GM18907 (cell line): ENCODE data around the gene PPP1R7.
"Not testable (repeated sequence)": the region's sequence is repeated elsewhere in the genome, so short reads cannot be mapped to it uniquely, and the experiment has no call there.

Experiments
- ATAC-seq: cut with Tn5 transposase; IDR thresholded peaks from one replicate; pipeline ENCODE4 v1.9.1; 2021; ENCODE audit warnings: mild to moderate bottlenecking, moderate library complexity; ENCODE audit not compliant: unreplicated experiment

PPP1R7 gene

DNA sequence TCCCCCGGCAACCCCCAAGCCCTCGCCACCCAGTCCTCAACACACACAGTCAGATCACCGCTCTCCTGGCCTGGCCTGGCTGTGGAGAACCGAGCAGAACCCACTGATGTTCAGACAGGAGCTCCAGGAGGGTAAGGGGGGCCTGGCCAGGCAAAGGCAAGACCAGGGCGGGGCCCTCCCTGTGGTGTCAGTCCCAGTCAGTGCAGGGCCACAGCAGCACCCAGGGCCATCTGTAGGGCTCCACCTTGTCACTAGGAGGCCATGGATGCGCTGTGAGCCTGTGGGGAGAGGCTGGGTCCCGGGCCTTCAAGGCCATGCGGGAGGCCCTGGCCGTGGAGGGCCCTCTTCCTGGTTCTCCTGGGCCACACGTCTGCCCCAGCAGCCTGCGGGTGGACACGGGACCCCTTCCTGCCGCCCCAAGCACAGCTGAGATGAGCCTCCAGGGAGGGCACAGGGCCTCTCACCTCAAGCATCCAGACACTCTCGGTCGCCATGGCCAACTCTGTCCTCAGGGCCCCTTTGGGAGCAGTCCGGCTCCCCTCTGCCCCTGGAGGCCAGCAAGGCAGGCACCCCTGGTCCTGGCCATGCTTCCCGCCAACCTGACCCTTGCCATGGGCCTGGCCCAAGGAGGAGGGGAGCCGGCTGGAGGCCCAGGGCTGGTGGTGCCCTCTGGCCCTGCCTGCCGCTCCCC lies 40.2 kb downstream of the PPP1R7 start:
- ATAC-seq: no peak

DNA sequence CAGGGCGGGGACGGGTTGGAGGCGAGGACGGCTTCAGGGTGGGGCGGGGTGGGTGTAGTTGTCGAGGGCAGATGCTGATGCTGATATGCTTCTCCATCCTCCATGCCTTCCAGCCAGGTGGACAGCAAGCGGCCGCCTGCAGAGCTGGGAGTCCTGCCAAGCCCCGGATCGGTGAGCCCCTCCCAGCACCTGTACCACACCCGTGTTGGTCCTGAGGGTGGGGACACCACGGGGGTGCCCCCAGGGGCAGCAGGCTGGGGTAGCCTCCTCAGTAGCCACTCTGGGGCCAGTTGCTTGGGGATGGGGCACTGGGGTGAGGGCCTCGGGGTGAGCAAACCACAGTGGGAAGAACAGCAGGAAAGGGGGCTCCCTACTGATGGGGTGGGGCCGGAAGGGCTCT lies 40.8 kb downstream of the PPP1R7 start:
- ATAC-seq: no peak

DNA sequence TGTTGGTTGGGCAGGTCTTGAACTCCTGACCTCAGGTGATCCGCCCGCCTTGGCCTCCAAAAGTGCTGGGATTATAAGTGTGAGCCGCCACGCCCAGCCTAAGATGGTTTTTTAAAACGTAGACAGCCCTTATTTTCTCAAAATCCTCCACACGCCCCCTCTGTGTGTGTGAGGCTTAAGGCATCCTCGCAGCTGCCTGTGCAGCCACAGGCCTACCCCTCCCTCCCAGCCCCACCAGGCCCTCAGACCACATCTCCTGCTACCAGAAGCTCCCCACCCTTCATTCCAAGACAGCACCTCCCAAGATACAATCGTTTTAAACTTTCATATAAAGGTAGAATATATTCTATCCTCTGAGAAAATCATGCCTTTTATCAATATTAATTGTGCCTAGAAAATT lies 43.0 kb downstream of the PPP1R7 start:
- ATAC-seq: no peak

DNA sequence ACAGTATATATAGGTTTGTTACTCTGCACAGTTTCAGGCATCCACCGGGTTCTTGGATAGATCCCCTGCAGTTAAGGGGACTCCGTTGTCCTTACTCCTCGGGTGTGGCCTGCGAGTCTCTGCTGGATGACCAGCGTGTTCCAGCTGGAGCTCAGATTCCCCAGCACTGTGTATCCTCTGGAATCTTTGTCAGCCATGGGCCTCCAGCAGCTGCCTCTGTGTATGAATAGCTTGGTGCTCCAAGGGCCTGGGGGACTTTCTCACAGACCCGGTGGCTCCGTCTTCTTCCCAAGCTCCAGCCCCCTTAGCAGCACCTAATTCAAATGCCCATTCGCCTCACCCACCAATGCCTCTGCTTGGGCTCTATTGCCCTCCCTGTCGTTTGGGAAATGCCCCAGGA lies 44.5 kb downstream of the PPP1R7 start:
- no peak for ATAC-seq

DNA sequence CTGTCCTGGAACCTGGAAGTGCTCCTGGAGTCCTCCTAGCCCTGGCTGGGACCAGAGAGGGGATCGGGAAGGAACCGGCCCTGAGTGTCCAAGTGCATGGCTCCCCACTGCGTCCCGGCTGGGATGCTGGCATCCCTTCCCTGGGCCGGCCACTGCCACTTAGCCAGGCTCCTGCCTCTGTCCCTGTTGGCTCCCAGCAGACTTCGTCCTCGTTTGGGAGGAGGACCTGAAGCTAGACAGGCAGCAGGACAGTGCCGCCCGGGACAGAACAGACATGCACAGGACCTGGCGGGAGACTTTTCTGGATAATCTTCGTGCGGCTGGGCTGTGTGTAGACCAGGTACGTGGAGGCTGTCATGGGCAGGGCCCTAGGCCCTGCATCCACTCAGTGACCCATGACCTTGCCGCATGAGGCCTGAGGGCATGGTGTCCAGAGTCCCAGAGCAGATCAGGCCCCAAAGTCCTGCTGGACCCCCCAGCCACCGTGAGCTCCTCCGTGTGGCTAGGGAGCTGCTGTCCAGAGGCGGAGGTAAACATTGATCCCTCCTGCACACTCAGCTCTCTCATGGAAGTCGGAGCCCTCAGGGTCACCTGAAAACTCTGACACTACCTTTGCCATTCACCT lies 45.4 kb downstream of the PPP1R7 start:
- ATAC-seq: no peak

DNA sequence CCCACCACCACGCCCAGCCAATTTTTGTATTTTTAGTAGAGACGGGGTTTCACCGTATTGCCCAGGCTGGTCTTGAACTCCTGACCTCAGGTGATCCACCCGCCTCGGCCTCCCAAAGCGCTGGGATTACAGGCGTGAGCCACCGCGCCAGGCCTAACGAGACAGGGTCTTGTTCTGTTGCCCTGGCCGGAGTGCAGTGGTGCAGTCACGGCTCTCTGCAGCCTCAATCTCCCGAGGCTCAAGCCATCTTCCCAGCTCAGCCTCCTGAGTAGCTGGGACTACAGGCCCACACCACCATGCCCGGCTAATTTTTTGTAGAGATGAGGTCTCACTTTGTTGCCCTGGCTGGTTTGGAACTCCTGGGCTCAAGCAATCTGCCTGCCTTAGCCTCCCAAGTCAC lies 47.0 kb downstream of the PPP1R7 start:
- not testable (repeated sequence) for ATAC-seq

DNA sequence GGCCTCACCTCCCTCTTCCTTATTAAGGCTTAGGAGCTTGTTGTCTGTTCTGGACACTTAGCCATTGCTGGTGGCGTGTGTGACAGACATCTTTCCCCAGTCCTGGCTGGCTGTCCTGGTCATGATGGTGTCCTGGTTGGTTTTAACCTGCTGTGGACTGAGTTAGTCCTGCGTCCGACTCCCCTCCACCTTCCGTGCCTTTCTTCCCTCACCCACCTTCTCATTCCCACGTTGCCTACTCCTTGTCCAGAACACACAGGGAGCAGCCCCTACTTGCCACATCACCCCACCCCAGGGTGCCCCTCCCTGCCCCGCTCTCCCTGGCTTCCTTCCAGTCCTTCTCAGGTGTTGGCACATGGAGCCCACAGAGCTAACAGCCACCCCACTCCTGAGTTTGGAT lies 47.7 kb downstream of the PPP1R7 start:
- ATAC-seq: no peak

DNA sequence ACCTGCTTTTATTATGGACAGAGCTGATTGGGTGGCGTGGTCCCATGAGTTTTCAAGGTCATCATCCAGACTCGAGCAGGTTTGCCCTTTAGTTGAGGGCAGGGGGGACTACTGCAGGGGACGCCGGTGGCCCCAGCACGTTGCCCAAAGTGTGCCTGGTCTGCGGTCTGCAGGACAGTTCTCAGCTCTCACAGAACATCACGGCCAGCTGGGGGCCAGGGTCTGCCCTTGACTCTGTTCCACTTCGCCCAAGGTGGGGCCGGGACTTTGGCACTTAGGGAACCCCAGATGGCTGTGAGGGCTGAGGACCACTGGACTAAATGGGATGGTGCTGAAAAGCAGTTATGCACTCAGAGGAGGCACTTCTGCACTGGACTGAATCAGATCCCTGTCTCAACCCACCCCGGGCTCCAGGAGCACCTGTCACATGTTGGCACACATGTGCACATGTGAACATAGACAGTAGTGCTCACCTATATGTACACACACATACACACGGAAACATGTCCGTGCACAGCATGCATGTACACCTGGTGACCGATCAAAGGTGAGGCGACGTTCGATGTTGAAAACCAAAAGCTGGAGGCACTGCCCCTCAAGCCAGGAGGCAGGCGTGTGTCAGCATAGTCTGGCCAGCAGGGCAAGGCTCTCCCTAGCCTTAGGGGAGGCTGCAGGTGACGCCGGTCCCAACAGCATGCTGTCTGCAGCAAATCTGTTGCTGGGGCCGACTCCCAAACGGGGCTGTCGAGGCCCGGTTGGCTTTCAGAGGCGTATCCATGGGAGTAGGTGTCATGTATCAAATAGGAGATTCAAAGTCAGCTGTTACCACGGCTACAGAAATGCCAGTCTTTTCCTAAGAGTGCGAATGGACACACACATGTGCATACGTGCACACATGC lies 48.4 kb downstream of the PPP1R7 start:
- ATAC-seq: no peak

DNA sequence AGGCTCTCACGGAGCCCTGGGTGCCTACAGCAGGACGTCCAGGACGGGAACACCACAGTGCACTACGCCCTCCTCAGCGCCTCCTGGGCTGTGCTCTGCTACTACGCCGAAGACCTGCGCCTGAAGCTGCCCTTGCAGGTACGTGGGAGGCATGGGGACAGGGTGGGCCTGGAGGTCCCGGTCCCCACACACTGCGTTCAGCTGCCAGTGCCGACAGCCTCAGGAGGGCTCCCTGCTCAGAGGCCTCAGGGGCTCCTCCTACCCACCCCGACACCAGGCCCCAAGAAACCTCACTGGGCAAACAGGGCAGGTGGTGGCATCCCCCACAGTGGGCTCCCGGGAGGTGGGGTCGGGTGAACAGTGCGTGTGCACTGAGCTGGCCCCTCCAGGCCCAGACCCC lies 49.0 kb downstream of the PPP1R7 start:
- no peak for ATAC-seq

DNA sequence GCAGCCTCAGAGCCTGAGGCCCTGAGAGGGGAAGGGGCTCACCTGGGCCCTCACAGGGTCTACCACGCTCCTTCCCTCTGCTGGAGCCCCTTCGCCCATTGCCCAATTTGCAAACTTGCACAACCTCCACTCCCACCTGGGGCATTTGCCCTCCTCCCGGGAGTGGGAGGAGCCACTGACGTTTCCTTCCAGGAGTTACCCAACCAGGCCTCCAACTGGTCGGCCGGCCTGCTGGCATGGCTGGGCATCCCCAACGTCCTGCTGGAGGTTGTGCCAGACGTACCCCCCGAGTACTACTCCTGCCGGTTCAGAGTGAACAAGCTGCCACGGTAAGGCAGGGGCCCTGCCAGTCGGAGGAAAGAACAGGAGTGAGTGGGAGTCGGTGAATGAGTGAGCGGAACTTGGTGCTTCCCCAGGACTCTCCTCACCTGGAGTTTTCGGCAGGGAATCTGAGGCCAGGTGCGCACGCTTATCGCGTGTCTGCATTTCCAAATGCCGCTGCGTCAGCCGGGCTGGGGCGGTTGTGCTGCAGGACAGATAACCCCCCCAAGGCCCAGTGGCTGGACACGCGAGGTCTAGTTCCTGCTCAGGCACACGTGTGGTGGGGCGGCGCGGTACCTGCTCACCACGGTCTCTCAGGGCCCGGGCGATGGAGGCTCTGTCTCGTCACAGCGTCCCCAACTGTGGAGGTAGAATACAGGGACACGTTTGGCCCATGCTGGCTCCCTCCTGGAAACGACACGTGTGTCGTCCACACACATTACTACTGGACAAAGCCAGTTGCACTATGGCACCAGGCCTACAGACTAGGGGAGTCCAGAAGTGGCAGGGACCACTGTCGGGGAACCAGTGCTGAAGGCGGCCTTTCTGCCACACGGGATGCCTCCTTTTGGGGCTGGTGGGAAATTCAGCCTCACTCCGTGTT lies 49.9 kb downstream of the PPP1R7 start:
- no peak for ATAC-seq

DNA sequence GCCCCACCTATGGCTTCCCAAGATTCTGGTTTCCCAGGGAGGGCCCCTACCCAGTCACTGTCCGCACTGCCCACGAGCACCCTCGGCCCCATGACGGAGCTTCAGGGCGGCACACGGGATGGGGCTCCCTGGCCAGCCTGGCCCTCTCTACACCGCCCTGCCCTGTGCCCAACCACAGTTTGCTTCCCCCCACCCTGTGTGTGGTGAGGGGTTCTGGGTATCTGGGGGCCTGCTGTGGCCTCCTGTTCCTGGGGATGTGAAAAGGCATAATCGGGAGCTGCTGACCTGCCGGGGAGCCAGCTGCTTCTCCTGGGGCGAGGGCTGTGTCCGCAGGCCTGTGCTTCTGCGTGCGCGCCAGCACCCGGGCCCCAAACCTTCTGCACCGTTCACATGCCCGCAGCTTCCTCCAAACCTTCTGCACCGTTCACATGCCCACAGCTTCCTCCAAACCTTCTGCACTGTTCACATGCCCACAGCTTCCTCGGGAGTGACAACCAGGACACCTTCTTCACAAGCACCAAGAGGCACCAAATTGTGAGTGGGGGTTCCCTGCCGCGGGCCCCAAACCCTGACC lies 50.6 kb downstream of the PPP1R7 start:
- no peak for ATAC-seq

DNA sequence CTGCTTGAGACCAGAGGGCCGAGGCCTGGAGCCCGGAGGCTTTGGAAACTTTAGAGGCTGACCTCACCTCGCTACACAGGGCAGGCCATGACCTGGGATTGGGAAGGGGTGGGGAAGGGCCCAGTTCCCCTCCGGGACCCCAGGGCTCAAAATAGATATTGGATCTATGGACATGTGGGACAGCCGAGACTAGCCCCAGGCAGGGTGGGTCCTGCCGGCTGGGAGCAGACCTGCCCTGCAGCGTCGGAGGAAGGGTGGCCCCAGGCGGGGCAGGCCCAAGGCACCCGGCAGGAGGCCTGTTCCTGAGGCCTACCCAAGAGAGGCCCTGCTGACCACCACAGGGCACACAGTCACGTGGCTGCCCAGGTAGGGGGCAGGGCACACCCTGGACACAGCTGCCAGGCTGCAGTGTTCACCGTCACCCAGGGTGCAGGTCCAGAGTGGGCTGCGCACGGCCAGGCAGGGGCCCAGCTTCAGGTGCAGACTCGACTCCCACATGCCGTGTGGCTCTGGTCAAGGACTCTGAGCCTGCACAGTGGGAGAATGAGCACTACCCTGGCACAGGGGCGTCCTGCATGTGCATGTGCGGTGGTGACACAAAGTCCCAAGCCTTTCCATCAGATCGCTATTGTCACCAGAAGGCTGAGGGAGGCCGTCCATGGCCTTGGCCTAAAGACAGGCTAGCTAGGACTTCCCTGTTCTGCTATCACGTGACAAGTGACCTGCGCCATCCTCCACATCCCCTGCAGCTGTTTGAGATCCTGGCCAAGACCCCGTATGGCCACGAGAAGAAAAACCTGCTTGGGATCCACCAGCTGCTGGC lies 51.4 kb downstream of the PPP1R7 start:
- no peak for ATAC-seq

DNA sequence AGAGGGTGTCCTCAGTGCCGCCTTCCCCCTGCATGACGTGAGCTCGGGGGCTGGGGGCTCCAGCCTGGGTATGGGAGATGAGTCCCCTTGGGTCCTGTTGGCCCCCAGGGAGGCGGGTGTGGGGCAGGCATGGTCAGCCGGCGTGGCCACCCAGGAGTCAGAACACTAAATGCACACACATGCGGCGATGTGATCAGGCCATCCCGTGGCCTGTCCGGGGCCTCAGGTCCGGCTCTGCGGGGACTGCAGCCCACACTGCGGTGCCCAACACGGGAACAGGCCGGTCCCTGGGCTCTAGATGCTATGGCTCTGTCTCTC lies 52.0 kb downstream of the PPP1R7 start:
- ATAC-seq: no peak

DNA sequence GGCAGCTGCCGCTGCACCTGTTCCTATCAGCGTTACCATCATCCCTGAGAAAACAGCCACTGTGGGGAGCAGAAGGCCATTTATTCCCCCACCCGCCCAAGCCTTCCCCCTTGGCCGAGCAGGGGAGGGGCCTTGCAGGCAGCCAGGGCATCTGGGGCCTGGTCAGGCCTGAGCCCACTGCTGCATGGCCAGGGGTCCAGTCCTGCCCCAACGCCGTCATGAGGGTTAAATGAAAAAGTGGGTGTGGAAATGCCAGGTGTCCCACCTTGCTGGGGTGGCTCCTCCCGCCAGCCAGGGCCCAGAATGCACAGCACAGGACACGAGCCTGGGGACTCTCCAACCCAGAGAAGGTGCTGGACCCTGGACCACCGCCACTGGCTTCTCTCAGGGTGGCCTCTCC lies 52.4 kb downstream of the PPP1R7 start:
- ATAC-seq: no peak

DNA sequence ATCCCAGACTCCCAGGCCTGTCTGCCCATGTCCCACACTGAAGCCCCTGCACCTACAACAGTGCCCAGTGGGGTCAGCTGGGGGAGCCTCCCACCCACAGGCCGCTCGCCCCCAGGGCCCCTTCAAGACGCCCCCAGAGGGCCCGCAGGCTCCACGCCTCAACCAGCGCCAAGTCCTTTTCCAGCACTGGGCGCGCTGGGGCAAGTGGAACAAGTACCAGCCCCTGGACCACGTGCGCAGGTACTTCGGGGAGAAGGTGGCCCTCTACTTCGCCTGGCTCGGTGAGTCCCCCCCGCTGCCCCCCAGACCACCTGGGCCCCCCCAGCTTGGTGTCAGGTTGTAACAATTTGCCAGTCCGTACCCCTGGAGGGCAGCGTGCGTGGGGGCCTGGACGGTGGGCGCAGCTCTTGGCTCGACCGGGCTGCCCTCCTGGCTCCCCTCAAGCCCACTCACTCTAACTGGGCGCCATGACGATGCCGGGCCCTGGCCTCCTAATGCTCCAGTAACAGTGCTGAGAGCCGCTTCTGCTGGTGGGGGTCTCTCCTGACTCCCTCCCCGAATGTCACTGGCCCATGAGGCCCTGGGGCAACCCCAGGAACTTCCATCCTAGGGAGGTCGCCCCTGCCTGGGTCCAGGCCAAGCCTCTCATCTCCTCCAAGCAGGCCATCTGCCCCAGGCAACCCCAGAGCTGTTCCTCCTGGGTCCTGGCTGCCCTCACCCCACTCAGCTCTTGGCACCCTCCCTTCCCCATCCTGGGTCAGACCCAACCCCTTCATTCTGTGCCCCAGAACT lies 53.1 kb downstream of the PPP1R7 start:
- no peak for ATAC-seq

DNA sequence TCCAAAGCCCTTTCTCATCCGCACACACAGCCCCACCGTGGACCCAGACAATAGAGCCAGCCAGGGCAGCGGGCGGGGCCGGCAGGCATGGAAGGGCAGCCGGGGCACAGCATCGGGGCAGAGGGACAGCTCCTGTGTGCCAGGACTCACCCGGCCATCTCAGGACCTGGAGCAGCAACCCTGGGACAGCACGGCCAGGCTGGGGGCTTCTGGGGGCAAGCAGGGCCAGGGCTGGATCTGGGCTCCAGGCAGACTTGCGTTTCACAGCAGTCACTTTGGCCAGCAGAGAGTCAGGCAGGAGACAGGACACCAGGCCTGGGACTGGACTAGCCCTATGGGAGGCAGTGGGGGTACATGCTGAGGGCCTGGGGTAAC lies 53.7 kb downstream of the PPP1R7 start:
- no peak for ATAC-seq

DNA sequence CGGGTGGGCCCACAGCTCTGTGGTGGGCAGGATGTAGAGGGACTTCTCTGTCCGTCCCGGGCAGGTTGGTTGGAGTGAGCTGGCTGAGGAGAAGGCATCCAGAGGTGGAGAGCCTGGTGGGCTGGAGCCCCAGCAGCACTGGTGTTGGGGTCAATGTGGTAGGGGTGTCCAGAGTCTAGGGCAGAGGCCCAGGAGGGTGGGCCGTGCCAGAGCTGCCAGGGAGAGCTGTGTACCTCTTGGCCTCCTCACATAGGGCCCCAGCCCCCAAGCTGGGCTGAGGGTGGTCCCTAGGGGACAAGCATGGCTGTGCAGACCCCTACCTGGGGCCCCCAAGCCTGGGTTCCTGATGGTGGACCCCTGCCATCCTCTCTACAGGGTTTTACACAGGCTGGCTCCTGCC lies 54.2 kb downstream of the PPP1R7 start:
- ATAC-seq: no peak

DNA sequence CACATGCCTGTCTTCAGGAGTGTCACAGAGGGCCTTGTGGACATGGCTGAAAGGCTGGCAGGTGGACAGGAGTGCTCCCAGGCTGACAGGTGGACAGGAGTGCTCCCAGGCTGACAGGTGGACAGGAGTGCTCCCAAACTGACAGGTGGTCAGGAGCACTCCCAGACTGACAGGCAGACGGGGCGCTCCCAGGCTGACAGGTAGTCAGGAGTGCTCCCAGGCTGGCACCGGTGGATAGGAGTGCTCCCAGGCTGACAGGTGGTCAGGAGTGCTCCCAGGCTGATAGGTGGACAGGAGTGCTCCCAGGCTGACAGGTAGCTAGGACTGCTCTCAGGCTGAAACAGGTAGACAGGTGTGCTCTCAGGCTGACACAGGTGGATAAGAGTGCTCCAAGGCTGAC lies 54.8 kb downstream of the PPP1R7 start:
- no peak for ATAC-seq

DNA sequence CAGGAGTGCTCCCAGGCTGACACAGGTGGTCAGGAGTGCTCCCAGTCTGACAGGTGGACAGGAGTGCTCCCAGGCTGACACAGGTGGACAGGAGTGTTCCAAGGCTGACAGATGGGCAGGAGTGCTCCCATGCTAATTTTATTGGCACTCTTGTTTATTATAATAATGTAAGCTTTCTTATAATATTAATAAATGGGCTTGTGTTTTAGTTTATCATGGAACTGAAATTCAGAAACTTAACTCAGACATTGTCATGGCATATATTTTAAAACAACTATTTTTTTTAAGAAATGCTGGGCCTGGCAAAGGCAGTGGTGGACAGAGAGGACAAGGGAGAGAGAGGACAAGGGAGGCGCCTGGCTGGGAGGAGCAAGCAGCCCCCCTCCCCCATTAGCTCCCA lies 56.9 kb downstream of the PPP1R7 start:
- no peak for ATAC-seq
